ENCODE results near the gene PTPRM. TPM values are rescaled to one million over a fixed set of nuclear protein-coding genes. Genes with fewer than 3 reads are reported as not detected.

PTPRM gene
- total RNA-seq, 1 donor from 2014 or later, result 102 TPM

DNA sequence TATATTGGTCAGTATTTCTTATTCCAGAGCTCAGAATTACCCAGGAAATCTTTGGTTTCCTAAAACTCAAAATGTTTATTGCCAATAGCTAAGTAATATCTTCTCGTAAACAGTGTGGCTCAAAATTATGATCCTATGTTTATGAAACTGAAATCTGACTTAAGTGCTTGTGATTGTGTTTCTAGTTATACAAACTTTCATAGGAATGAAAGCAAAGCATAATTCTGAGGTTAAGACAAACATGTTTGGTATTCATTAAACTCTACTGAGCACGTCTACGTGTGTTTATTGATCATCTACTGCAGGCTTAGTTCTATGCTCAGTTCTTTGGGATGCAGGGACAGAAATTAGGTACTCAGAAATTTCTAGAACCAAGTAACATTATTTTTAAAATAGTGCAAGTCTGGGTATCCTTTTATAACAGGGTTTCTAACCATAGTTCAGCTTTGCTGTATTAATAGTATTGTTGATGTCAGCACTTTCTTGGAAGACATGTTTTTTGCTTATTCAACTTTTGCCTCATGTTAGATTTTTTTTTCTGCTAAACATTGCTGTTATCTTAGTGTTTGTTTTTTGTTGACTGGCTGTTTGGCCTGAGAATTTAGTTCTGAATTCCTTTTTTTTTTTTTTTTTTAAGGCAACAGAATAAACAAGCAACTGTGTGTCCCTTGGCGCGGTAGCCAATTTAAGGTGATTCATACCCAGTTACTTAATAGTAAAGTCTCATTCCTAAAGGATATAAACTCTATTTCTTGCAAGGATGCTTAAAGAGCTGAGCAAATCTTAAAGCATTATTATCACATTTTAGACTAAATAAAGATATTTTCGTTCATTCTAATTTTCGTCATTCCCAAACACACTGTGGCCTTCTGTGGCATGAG is 31.3 kb downstream of the PTPRM start:
- FAIRE-seq (no peak), DNase-seq (ENCODE audit: low spot score in 2 of 2) (no peak)

DNA sequence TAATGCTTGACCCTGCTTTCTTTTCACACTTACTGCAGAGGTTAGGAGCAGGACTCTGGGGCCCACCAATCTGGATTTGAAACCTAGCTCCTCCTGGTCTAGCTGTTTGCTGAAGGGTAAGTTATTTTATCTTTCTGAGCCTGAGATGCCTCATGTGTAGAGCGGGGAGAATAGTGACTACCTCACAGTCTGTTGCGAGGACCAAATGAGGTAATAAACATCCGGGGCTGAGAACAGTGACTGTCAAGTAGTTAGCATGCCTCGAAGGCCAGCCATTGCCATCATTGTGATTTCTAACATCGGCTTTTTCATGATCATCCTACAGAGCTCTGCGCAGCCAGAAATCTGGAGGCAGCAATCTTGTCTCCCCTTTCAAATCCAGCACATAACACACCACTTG is 32.9 kb downstream of the PTPRM start:
- FAIRE-seq (no peak), DNase-seq (ENCODE audit: low spot score in 2 of 2) (no peak)

DNA sequence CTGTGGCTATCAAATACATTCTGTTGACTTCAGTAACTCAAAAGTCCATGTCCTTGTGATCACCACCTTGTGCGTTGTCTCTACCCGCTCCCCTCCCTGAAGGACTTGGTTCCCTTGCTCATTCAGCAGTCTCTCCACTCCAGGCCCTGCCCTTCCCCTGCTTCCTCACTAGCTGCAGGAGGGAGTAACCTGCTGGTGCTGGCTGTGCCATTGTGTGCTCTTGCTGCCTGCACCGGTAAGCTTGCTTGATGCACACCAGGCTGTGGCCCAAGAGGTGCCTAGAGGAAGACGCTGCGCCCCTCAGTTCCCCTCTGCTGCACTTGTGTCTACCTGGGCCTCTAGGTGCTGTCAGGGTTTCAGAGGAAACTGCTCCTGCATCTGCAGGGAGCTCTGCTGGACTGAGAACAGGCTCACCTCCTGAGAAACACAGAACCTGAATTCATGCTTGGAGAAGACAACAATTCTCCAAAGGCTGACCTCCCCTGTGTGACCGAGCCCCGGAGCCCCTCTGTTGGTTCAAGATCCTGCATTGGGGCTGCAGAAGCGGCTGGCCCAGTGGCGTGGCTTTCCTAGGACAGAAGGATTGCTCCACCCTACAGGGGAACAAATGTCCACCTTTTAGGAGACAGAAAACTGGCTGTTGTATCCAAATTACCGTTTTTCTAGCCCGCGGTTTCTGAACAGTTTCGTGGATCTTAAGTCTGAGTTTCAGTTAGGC is 33.6 kb downstream of the PTPRM start:
- FAIRE-seq, result no peak
- DNase-seq (ENCODE audit: low spot score in 2 of 2), result no peak

DNA sequence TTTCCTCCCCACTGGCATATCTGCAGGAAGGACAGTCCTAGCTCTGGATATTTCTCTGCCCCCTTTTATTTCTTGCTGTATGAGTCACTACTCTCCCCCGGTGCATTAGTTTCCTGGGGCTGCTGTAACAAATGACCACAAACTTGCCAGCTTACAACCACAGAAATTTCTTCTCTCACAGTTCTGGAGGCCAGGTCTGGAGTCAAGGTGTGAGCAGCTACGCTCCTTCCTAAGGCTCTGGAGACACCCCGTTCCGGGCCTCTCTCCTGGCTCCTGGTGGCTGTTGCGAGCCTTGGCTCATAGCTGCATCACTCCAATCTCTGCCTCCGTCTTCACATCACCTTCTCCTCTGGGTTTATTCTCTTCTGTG is 34.1 kb downstream of the PTPRM start:
- DNase-seq (ENCODE audit: low spot score in 2 of 2) (no peak), FAIRE-seq (no peak)

DNA sequence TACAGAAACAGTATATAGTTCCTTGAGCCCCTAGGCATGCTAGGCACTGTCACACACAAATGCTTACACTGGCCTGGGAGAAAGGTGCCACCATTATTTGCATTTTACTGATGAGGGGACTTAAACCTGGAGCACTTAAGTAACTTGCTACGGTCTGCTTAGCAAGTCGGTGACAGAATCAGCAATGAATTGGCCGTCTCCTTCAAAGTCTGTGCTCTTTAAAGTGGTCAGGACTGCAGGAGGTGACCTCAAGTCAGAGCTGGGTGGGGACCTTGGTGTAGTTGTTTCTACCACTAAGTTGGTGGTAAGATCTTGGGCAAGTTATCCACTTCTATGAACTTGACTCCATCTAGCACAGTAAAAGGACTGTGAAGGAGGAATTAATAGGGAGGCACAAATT is 34.8 kb downstream of the PTPRM start:
- FAIRE-seq, result no peak
- no peak for DNase-seq (ENCODE audit: low spot score in 2 of 2)

DNA sequence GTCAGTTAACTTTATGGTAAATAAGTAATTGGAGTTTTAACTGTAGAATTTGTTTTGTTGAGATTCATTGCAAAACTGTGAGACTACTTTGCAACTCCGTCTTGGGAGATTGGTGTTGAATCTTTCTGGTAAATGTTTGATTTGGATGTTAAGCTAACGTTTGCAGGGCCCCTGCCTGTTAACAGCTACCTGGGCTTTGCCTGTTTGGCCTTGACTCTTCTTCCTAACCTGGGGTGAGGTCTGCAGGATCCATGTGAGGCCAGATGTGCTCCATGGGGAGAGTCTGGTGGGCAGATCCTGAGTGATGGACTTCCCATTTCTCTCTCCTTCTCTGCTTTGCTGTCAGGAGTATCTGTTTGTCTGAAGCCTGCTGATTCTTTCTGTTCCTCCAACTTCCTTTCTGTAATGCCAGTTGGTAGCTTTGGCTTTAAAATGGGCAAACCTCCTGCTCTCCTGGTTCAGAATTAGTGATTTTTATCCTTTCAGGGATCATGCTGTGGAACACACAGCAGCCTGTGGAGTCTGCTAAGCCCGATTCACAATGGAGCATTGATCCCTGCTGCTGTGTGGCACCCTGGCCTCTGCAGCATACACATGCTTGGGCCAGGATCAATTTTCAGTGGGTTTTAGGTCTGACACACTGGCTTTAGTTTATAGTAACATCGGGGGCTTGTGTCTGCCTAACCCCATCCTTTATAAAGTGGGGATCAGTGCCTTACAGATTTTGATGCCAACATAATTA is 36.3 kb downstream of the PTPRM start:
- FAIRE-seq (no peak), DNase-seq (ENCODE audit: low spot score in 2 of 2) (no peak)

DNA sequence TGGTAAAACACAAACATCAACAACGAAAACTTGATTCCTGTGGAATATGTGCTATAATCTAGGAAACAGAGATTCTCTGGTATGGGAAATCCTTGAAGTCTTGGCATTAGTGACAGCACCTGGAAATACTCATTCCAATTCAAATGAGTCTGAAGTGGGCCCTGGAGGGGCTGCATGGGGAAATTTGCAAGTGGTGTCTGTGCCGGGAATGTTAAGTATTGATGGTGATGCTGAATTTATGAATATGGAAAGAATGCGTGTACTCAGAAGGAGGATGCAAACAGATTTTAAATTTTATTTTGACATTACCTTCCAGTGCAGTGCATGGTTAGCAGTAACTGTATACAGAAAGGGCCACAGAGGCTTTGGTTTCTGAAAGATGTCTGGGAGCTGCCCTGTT is 37.2 kb downstream of the PTPRM start:
- DNase-seq (ENCODE audit: low spot score in 2 of 2) (no peak), FAIRE-seq (no peak)

DNA sequence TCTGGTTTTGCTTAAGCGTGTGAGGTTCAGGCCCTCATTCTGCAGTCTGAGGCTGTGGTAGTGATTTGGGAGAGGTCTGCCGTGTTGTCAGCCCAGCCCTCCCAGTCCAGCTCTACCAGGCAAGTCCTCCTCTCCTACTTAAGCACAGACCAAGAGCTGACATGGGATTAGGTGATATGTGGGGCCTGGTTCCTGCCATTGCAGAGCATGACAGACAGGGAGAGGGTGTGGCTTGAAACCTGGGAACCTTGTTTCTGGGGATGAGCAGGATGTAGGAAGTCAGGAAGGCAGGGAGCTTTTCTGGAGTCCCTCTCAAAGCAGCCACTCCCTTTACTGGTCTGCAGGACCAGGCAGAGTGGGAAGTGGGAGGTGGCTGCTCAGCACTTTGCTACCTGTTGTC is 38.6 kb downstream of the PTPRM start:
- FAIRE-seq, result no peak
- DNase-seq (ENCODE audit: low spot score in 2 of 2), result no peak

DNA sequence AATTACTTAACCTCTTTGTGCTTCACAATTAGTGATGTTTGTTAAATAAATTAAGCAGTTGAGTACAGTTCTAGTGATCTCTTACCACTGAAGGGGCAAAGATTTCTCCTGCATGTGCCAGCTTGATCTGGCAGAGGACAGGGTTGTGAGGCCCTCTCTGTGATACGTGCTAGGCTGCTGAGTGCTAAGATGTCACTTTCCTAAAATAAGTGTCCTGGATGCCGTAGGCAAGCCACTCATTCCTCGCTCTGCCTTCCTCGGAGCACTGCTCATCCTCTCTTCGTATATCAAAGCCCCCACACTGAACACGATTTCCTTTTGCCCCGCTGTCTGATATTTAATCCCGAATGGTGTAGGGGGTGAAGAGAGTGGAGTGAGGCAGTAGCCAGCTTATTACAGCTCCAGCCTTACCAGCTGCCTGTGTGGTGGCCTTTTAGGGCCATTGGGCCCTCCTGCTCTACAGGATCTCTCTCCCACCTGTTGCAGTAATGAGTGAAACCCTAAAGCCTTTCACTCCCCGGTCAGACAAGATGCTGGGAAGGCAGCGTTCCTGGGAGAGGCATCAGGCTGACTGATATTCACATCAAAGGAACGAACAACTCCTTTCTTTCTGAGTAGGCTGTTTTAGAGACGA is 40.5 kb downstream of the PTPRM start:
- FAIRE-seq (no peak), DNase-seq (ENCODE audit: low spot score in 2 of 2) (no peak)

DNA sequence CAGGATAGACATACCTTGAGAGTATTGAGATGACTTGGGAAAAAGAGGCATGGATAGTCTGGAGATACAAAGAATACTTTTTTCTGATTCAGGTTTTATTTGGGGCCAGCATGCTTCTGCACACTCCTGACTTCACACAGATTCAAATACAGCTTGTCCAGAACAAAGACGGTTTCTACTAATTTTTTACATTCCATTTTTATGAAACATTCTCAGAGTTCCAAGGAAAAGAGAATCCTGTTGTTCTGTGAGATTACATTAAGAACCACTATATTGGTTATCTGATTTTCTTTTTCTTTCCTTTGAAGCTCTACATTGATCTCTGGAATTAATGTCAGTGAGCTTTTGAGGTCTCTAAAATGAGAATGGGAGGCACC is 41.0 kb downstream of the PTPRM start:
- no peak for FAIRE-seq
- DNase-seq (ENCODE audit: low spot score in 2 of 2), result no peak

DNA sequence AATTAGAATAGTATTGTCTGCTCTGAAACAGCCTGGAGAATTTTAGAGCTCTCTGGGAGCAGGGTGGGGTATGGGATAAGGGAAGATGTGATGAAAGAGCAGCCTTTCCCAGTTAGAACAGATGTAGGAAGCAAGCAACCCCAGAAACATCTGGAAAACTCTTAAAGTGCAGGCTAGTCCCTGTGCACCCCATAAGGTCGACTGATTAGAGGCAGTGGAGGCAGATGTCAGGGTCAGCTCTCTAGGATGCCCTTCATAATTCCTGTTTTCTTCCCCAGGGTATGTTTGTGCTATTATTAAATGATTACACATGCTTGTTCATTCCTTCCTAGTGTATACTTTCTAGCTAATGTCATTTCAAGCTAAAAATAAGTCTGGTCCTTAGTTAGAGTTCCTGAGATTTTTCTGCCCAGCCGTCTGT is 41.7 kb downstream of the PTPRM start:
- FAIRE-seq (no peak), DNase-seq (ENCODE audit: low spot score in 2 of 2) (no peak)

DNA sequence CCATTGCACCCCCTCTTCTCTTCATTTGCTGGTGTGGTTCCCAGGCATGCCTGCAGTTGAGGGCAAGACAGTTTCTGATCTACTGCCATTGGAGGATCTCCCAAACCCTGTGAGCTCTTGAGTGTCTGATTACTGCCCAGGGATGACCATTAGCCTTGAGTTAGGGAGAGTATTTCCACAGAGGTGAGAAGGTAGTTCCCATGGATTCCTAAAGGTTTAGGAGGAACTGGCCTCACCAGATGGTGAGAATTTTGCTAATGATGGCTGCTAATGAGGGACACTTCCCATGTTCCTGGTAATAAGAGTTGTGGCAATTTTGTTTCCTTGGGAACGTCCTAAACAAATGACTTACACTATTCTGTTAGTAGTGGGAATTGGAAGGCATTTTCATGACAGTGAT is 42.5 kb downstream of the PTPRM start:
- FAIRE-seq (no peak), DNase-seq (ENCODE audit: low spot score in 2 of 2) (no peak)

DNA sequence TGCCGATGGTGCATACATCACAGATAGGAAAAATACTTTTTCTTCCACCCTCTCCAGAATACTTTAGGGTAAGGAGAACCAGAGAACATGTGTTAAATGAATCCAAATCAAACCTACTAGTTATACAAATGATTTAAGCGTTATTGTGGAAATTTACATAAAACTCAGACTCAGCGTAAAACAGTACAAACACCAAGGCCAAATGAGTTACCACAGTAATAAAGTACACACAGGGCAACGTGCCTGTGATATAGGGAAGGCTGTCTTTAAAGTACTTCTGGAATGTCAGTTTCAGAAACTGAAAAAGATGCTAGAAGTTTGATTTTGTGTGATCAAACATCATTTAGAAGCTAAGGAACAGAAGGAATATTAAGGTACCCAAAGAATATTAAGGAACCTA is 46.9 kb downstream of the PTPRM start:
- FAIRE-seq, result no peak
- DNase-seq (ENCODE audit: low spot score in 2 of 2), result no peak

DNA sequence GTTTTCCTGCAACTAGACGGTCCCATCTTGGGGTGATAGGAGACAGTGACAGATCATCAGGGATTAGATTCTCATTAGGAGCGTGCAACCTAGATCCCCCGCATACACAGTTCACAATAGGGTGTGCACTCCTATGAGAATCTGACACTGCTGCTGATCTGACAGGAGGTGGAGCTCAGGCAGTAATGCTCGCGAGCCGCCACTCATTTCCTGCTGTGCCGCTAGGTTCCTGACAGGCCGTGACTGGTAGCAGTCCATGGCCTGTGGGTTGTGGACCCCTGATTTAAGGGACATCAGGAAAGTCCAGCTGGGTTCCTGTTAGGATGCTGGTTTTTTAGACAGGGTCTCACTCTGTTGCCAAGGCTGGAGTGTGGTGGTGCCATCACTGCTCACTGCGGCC is 48.7 kb downstream of the PTPRM start:
- no peak for DNase-seq (ENCODE audit: low spot score in 2 of 2)
- no peak for FAIRE-seq

DNA sequence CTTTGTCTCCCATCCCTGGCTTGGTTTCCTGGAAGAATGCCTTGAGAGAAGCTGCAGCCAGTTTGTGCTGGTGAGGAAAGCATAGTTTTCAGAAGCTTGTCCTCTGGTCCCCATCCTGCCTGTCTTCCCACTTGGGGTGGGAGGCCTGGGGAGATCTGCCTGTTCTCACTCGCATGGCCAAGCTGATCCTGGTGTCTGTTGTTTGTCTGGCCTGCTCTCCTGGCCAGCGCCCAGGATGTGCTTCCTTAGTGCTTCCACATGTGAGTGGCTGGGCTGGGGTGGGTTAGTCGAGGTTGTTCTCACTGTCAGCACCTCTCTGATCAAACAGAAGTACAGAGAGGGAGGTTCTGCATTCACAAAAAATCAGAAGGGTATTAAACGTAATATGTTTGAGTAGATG is 49.5 kb downstream of the PTPRM start:
- DNase-seq (ENCODE audit: low spot score in 2 of 2), result no peak
- FAIRE-seq, result no peak

DNA sequence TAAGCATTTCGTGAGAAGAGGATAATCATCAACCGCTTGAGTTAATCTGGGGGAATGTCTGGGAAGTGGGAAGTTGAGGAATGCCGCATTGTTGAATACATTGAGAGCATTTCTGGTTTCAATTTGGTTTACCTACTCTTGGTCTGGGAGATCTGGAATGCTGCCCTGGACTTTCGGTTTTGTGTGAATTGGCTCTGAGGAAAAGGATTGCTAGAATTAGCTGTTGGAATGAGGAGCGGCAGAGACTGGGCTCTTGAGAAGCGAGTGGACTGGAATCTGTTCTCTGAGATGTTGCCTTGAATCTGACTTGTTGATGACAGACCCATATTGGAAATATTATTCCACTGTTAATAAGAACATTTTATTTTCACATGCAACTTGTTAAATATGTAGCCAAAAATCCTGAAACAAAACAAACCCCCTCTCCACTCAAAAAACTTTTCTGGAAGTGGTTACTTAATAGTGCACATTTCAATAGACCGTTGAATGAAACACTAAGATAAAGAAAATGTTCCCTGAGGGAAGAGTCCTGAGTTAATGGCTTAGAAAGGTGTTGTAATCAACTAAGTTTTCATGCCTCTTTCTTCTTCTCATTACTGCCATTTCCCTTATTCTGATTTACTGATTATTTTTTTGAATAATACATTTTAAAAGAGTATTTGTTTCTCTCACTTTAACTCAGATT is 50.8 kb downstream of the PTPRM start:
- FAIRE-seq, result no peak

DNA sequence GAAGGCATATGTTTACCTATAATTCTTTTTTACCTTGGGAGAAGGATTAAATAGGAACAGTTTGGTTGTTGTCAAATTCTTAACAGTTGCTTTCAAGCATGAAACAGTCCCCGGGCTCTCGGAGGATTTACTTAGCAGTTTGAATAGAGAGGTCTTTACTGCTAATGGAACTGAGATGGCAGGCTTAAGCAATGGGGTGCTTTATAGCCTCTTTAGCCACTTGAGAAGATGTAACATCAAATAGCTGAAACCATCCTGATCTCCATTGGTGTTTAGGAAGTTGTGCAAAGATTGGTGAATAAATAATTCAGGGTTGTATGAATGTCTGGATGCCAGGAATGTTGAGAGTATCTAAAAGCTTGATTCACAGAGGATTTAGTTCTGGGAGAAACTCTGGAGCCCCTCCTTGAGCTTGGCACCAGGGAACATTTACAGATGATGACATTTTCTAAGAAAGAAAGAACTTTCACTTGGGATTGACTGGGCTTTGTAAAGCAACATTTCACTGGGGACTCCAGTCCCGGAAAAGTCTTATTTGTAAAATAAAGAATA is 51.9 kb downstream of the PTPRM start:
- FAIRE-seq (no peak), DNase-seq (ENCODE audit: low spot score in 2 of 2) (no peak)

More for the DNA sequence above, 50.8 kb downstream of the PTPRM start:
- no peak for DNase-seq (ENCODE audit: low spot score in 2 of 2)

DNA sequence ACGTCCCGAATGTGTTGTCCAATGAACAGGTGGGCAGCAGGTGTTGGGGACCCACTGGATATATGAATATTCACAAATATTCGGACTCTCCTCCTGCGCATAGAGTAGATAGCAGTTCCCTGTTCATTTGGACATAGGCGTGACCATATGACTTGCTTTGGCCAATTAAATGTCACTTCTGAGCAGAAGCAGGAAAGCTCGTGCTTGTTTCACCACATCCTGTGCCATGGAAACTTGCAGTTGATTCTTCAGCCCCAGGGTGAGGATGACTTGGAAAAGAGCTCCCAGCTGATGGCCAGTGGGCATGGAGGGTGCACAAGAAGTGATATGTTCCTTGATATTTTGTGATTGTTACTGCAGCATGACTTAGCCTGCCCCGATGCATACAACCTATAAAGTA is 52.6 kb downstream of the PTPRM start:
- no peak for FAIRE-seq
- no peak for DNase-seq (ENCODE audit: low spot score in 2 of 2)

DNA sequence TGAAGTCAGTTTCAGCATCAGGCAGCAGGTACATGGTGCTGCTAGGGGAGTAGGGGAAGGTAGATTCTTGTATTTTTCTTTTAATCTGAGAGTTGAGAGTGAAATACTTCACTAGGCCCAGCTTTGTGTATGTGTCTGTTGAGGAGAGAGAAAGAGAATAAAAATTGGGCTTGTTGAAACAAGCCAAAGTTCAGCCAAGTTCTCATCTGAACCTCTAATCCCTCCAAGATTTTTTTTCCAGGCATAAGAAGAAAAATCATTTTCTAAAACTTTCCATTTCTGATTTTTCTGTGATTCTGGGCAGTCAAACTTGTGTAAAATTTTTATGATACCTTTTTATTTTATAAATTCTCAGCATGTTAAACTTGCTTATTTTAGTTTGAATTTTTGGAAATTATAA is 55.6 kb downstream of the PTPRM start:
- DNase-seq (ENCODE audit: low spot score in 2 of 2), result no peak
- no peak for FAIRE-seq

DNA sequence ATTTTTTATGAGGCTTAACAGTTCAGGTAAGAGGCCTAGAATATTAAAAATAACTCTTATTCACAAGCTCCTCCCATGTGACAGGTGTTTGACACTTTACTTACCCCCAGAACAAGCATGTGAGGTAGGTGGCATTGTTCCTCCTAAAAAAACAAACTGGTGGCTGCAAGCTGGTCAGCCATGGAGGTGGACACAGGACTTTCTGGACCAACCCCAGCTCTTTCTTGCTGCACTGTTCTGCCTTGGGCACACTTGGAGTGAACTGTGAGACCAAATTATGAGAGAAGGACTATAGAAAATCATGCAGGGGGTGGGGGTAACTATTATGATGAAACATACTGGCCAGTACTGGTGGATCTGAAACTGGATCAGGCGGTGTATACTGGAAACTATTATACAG is 56.6 kb downstream of the PTPRM start:
- DNase-seq (ENCODE audit: low spot score in 2 of 2) (no peak), FAIRE-seq (no peak)

Data from frontal cortex (tissue), 4 donors.